Thymus (tissue), 11 donors: ENCODE data around the gene ATP2A3. TPM values are rescaled to one million over a fixed set of nuclear protein-coding genes. Genes with fewer than 3 reads are reported as not detected.
A peak's percentile ranks its signal among the peaks of the same experiment; 100 is the strongest.

ENCODE experiments used
- DNase-seq, 9 donors: peaks; one replicate each; pipeline ENCODE4 v3.0.0-alpha.2; 2013; ENCODE audit warnings: low spot score in 9 of 9, low read depth in 6 of 9, missing footprints in 1 of 9
- H3K27ac ChIP-seq, 2 donors: one replicate each; pipeline ENCODE4 v1.5.1; 2013; ENCODE audit warnings: control low read depth in 1 of 2, low read depth in 1 of 2, low read length in 1 of 2, mild to moderate bottlenecking in 1 of 2, moderate library complexity in 1 of 2
- H3K27me3 ChIP-seq, 2 donors: one replicate each; pipeline ENCODE4 v1.5.1; 2013; ENCODE audit warnings: low read length in 1 of 2; ENCODE audit not compliant: control insufficient read depth in 2 of 2, insufficient read depth in 1 of 2
- H3K36me3 ChIP-seq, 2 donors: one replicate each; pipeline ENCODE4 v1.5.1; 2013; ENCODE audit warnings: low read length in 1 of 2, mild to moderate bottlenecking in 1 of 2, moderate library complexity in 1 of 2; ENCODE audit not compliant: control insufficient read depth in 2 of 2, insufficient read depth in 2 of 2
- H3K4me1 ChIP-seq, 2 donors: one replicate each; pipeline ENCODE4 v1.5.1; 2013; ENCODE audit warnings: low read length in 2 of 2; ENCODE audit not compliant: control insufficient read depth in 2 of 2, insufficient read depth in 2 of 2
- H3K4me3 ChIP-seq, 2 donors: one replicate each; pipeline ENCODE4 v1.5.1; 2013; ENCODE audit warnings: low read length in 2 of 2, control low read depth in 1 of 2, mild to moderate bottlenecking in 1 of 2
- H3K9me3 ChIP-seq, 2 donors: one replicate each; pipeline ENCODE4 v1.5.1; 2013; ENCODE audit warnings: low read length in 1 of 2, mild to moderate bottlenecking in 1 of 2; ENCODE audit not compliant: control insufficient read depth in 2 of 2, insufficient read depth in 1 of 2
- WGBS: extraction: QIAGEN DNeasy Blood & Tissue Kit; methylation state at CpG from one replicate; pipeline ENCODE4 v1.1.7; 2013; 5-methylcytosine and 5-hydroxymethylcytosine counted together
- polyA plus RNA-seq: library from polyadenylated mRNA; stranded (reverse); fragments of 200-250 nt; gene quantifications from one replicate; pipeline ENCODE4 v1.2.3, GENCODE V29; 2013
- total RNA-seq: library from RNA; stranded (reverse); fragments of 120-200 nt; gene quantifications from one replicate; pipeline ENCODE4 v1.2.4, GENCODE V29; 2013
- donor health status: healthy.

Gene ATP2A3
- total and polyA plus RNA-seq, 2 donors, result 52.9 to 116 TPM

GRCh38 chr17:3896108-3896967, 67.9 kb downstream of the ATP2A3 start:
- H3K27me3 ChIP-seq, result peaks cover 2 to 7% of the 10 kb centered on the region in 2 donors
- H3K27ac ChIP-seq, result peak overlapping the region in 1 of 2 donors; percentile 22
- no peaks in the 10 kb centered on the region for H3K36me3 ChIP-seq
- H3K4me1 ChIP-seq, result peaks cover 10 to 47% of the 10 kb centered on the region in 2 donors
- WGBS, result 87% methylated on average over 15 of the region's 15 CpGs
- no peaks in the 10 kb centered on the region for H3K9me3 ChIP-seq
- no peak for DNase-seq
- no peak overlapping the region for H3K4me3 ChIP-seq

DNA sequence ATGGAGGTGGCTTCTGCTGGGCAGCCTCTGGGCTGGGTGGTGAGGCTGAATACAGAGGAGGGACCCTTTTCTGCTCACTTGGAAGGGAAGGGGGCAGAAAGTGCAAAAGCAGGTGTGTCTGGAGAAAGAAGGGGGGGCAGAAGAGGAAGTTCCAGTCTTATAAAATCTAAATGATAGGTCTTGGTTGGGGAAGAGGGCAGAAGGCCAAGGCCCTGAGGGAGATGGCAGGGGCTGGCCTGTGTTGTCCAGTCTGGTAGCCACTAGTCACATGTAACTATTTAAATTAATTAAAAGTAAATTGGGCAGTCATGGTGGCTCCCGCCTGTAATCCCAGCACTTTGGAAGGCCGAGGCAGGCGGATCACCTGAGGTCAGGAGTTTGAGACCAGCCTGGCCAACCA, 68.9 kb downstream of the ATP2A3 start:
- no peaks in the 10 kb centered on the region for H3K9me3 ChIP-seq
- no peak overlapping the region for H3K4me3 ChIP-seq
- H3K4me1 ChIP-seq, result peaks cover 11 to 56% of the 10 kb centered on the region in 2 donors
- no peaks in the 10 kb centered on the region for H3K36me3 ChIP-seq
- no peak overlapping the region for H3K27ac ChIP-seq
- no peak for DNase-seq
- WGBS, result 98% methylated on average over 3 of the region's 3 CpGs
- H3K27me3 ChIP-seq, result peaks cover 2 to 7% of the 10 kb centered on the region in 2 donors

DNA sequence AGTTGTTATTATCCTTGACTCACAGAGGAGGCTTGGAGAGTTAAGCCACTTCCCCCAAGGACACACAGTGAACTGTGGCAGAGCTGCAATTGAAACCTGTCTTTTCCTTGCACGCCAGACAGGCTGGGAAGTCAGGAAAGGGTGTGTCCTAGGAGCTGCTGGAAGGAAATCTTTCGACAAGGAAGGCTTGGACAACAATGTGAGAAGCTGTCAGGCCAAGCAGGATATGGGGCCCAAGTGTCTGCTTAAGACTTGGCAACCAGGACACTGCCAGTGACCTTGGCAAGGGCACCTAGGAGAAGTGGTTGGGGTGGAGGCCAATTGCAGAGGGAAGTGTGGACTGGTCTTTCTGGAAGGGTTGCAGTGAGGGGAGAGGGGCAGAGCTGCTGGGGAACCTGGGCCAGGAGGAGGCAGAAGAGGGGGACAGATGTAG, 69.3 kb downstream of the ATP2A3 start:
- WGBS, result 83% methylated on average over 2 of the region's 2 CpGs
- H3K27ac ChIP-seq, result no peak overlapping the region
- H3K4me3 ChIP-seq, result no peak overlapping the region
- no peaks in the 10 kb centered on the region for H3K9me3 ChIP-seq
- no peaks in the 10 kb centered on the region for H3K36me3 ChIP-seq
- DNase-seq, result no peak
- H3K4me1 ChIP-seq, result peaks cover 11 to 59% of the 10 kb centered on the region in 2 donors
- peaks cover 2 to 7% of the 10 kb centered on the region in 2 donors for H3K27me3 ChIP-seq

- peaks cover 11 to 62% of the 10 kb centered on the region in 2 donors for H3K4me1 ChIP-seq
- no peaks in the 10 kb centered on the region for H3K36me3 ChIP-seq
- H3K9me3 ChIP-seq, result no peaks in the 10 kb centered on the region
- H3K4me3 ChIP-seq, result no peak overlapping the region
- no peak overlapping the region for H3K27ac ChIP-seq
- WGBS, result 79% methylated on average over 5 of the region's 5 CpGs
- H3K27me3 ChIP-seq, result peaks cover 2 to 7% of the 10 kb centered on the region in 2 donors
- DNase-seq, result no peak
Measured at GRCh38 chr17:3894188-3894587, 70.0 kb downstream of the ATP2A3 start.

GRCh38 chr17:3893720-3894116, 70.5 kb downstream of the ATP2A3 start:
- Histone ChIP-seq H3K27me3 (peaks cover 2 to 7% of the 10 kb centered on the region in 2 donors), H3K4me3 (peak overlapping the region in 1 of 2 donors; percentile 41), H3K36me3 (no peaks in the 10 kb centered on the region), H3K4me1 (peaks cover 11 to 66% of the 10 kb centered on the region in 2 donors), H3K27ac (peak overlapping the region in 1 of 2 donors; percentile 6), H3K9me3 (no peaks in the 10 kb centered on the region)
- DNase-seq, result no peak
- 84% methylated on average over 7 of the region's 7 CpGs for WGBS

DNA sequence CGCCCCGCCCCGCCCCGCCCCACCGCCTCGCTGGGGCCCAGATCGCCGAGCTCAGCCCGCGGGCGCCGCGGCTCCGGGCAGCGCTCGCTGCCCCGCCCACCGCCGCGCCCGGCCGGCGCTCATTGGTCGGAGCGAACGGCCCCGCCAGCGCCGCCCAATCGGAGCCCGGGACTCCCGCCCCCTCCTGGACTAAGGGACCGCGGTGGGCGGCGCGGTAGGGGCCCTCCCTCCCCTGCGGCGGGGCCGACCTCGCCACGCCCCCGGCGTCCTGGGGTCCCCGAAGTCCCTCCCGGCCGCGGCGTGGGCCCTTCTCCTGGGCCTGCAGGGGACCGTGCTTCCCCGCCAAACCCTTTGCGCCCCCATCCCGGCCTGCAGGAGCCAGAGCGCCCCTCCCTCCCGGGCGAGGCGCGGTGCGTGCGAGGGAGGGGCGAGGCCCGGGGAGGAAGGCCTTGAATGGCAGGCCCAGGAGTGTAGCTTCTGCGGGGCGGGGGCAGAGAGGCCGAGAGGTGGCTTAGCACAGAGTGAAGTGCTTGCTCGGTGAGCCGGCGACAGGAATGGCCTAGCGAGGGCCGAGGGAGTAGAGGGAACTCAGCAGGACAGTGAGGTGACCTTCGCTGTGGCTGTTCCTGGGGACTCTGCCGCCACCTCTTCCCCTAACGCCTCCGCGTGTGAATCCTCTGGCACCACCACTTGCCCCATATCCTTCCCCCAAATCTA, 71.1 kb downstream of the ATP2A3 start, which contains the start of gene CAMKK1:
Gene CAMKK1, minus strand, starts transcription at position 51 of the 717 bp plus-strand sequence. CDS start 7,366 bp downstream, outside the sequence.
- peaks cover 11 to 71% of the 10 kb centered on the region in 2 donors for H3K4me1 ChIP-seq
- DNase-seq, result peak in 6 of 9 donors; percentile 78 to 92 (median 85)
- WGBS, result 4% methylated on average over 75 of the region's 75 CpGs
- no peaks in the 10 kb centered on the region for H3K36me3 ChIP-seq
- H3K27me3 ChIP-seq, result peaks cover 2 to 7% of the 10 kb centered on the region in 2 donors
- H3K4me3 ChIP-seq, result peak within 1 kb of the TSS; percentile 41 to 63
- peak within 1 kb of the TSS in 1 of 2 donors; percentile 66 for H3K27ac ChIP-seq
- no peaks in the 10 kb centered on the region for H3K9me3 ChIP-seq

DNA sequence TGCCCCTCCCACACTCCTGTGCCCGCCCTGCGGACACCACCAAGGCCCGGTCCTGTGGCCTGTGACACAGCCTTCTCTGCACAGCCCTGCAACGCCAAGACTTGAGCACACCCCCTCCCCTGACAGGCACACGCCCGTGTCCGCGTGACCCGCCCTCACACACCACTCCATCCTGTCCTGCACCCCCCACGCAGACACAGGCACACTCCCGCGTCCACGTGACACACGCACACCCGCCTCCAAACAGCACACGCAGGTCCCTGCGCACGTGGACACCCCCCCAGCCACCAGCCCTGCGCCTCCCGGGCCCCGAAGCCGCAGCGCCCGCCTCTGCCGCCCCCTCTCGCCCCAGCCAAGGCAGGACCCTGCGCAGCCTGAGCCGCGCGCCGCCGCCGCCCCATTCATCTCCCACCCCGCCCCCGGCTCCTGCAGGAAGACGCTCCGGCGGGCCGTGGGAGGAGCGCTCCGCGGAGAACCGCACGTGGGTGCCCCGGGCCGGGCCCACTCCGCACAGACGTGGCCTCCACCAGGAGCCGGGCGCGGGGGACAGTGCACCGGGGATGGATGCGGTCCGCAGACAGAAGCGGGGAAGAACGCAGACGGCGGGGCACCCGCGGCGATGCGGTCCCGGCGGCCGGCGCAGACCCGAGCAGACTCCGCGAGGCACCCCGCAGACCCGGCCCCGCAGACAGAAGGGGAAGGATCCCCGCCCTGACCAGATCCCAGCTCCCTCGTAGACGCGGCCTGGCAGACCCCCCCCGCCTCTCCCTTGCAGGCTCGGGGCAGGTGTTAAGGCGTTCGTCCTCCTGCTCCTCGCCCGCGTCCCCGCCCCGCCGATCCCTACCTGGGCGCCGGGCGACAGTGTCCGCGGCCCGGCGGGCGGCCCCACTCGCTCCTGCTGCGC, 71.9 kb downstream of the ATP2A3 start:
- Histone ChIP-seq H3K27me3 (peaks cover 2 to 7% of the 10 kb centered on the region in 2 donors), H3K4me3 (peak overlapping the region; percentile 36 to 63), H3K36me3 (no peaks in the 10 kb centered on the region), H3K9me3 (no peaks in the 10 kb centered on the region), H3K4me1 (peaks cover 11 to 71% of the 10 kb centered on the region in 2 donors), H3K27ac (peak overlapping the region in 1 of 2 donors; percentile 19)
- WGBS, result 1% methylated on average over 96 of the region's 96 CpGs
- peak in 3 of 9 donors; percentile 56 to 75 (median 63) for DNase-seq

- Histone ChIP-seq H3K4me3 (peak overlapping the region in 1 of 2 donors; percentile 63), H3K36me3 (no peaks in the 10 kb centered on the region), H3K27me3 (peaks cover 2 to 7% of the 10 kb centered on the region in 2 donors), H3K27ac (no peak overlapping the region), H3K9me3 (no peaks in the 10 kb centered on the region), H3K4me1 (peaks cover 11 to 71% of the 10 kb centered on the region in 2 donors)
- WGBS, result 64% methylated on average over 12 of the region's 12 CpGs
- DNase-seq, result no peak
Measured at GRCh38 chr17:3891626-3892094, 72.6 kb downstream of the ATP2A3 start.
